Stimulated activated CD8-positive, alpha-beta memory T cell treated with anti-CD3 and anti-CD28 coated beads, Interleukin-4, amount 100 ng/mL, for 4 hours (primary cell): ENCODE data around the gene SBK2.

ENCODE experiments used
- DNase-seq, 2 donors: peaks; one replicate each; pipeline ENCODE4 v3.0.0-alpha.2; 2020; ENCODE audit warnings: low read depth in 2 of 2, low spot score in 1 of 2

The SBK2 gene

DNA sequence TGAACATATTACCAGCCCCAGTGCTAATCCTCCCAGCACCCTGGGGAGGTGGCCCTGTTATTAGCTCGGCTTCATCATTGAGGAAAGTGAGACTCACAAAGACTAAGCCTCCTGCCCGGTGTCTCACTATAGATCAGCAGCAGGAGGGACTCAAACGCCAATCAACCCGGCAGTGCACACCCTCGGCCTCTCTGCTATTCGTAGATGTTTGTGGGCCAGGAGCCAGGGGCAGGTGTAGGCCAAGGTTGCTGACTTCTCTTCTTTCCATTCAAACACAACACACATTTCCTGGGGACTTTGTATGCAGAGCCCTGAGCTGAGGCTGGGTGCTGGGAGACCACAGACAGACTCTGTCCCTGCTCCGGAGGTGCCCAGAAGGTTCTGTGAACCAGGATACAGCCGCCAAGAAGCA is 17.8 kb upstream of the SBK2 start:
- DNase-seq, result no peak

GRCh38 chr19:55554302-55554701 is 17.4 kb upstream of the SBK2 start:
- no peak for DNase-seq

- no peak for DNase-seq
These were observed 16.6 kb upstream of the SBK2 start for GRCh38 chr19:55553217-55554182.

DNA sequence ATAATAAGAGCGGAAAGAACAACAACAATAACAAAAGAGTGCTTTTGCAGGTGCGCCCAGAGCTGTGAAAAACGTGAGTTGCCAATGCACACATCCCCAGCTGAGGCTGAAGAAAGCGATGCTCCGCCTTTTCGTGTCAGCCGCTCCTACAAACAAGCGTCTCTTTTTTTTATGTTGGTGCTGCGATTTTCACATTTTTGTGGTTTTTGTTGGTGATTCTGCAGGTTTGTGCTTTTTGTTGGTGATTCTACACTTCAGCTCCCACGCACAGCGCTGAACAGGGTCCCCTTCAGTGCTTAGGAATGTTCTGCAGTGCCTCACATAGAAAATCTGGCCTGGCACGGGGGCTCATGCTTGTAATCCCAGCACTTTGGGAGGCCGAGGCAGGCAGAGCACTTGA is 15.7 kb upstream of the SBK2 start:
- DNase-seq, result no peak

DNA sequence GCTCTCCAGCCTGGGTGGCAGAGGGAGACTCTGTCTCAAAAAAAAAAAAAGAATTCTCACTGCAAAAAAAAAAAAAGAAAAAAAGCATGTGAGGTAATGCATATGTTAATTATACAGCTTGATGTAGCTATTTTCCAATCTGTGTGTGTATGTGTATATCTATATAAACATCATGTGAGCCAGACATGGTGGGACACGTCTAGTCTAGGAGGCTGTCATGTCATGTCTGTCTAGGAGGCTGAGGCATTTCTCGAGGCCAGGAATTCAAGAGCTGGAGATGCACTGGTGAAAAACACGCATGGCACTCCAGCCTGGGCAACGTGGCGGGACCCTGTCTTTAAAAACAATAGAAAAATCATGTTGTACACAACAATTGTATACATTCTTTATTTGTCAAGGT is 15.3 kb upstream of the SBK2 start:
- no peak for DNase-seq

GRCh38 chr19:55550321-55550650 is 13.4 kb upstream of the SBK2 start:
- DNase-seq, result no peak

GRCh38 chr19:55549500-55550320 is 12.8 kb upstream of the SBK2 start:
- DNase-seq, result no peak

- DNase-seq, result no peak
These were observed 10.1 kb upstream of the SBK2 start for GRCh38 chr19:55546822-55547614.

DNA sequence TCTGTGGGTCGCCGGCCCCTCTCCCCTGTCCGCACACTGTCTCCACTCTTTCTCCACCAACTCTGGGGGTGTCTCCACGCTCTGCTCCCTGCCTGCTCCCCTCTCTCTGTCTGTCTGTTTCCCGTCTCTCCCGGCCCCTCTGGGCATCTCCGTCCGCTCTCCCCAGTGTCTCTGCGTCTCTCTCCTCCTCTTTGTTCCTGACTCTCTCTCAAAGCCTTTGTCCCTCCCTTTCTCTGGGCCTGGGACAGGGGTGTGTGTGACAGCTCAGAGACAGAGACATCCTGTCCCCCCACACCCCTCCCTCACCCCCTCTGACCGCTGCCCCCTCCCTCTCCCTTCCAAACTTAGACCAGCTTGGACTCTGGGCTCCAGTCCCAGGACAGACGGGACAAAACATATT is 9.1 kb upstream of the SBK2 start:
- no peak for DNase-seq

DNA sequence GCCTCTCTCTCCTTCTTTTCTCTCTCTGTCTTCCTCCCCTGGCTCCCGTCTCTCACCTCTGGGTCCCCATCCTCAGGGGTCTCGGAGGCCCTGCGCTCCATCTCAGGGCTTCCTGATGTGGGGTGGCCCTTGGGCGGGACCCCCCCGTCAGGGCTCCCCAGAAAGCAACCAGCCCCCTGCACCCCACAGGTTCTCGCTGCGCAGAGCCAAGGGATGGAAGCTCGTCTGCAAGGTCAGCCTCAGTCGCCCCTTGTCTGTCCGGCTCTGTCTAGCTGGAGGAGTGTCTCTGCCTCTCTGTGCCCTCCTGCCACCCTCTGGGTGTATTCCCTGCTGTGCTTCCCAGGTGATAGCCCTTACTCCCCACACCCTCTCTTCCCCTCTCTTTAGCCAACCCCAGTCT is 8.5 kb upstream of the SBK2 start, which contains the start of gene SBK3:
TSS of gene SBK3 (minus strand) at position 101 of the 400 bp plus-strand sequence. CDS start at position 101, 0 bp downstream.
- no peak for DNase-seq

GRCh38 chr19:55544776-55545439 is 8.0 kb upstream of the SBK2 start:
- DNase-seq, result no peak

DNA sequence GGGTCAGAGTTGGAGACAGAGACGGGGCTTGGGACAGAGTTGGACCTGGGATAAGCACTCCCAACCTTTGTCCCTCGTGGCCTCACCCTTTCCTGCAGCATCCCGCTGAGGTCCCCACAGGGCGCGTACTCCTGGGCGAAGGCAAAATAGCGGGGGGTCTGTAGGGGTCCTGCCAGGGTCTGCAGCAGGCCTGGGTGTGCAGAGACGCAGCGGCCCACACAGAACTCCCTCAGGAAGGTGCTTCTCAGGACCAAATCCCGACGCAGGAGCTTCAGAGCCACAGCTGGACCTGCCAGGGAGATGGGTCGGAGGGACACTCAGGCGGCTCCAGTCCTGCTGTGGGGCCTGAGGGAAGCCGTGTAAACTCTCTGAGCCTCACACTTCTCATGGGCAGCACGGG is 7.1 kb upstream of the SBK2 start:
- no peak for DNase-seq

GRCh38 chr19:55543567-55543966 is 6.6 kb upstream of the SBK2 start:
- no peak for DNase-seq

- DNase-seq, result no peak
These were observed 5.4 kb upstream of the SBK2 start for GRCh38 chr19:55542292-55542855.

DNA sequence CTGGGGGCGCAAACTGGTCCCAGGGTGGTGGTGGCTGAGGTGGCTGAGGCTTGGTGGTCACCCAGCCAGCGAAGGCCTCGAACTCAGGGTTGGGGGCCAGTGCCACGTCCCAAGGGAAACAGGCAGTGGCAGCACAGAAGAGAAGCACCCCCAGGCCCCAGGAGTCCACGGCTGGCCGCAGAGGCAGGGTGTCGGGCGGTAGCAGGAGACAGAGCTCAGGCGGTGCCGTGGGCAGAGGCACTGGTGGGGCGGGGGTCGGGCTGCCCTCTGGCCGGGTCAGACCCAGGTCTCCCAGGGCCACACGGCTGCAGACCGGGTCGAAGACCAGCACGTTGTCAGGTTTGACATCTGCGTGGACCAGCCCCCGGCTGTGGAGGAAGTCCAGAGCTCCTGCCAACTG is 4.2 kb upstream of the SBK2 start:
- no peak for DNase-seq

GRCh38 chr19:55540619-55541018 is 3.7 kb upstream of the SBK2 start:
- no peak for DNase-seq

GRCh38 chr19:55539090-55539984 is 2.4 kb upstream of the SBK2 start:
- no peak for DNase-seq

GRCh38 chr19:55538132-55538531 is 1.2 kb upstream of the SBK2 start:
- no peak for DNase-seq

DNA sequence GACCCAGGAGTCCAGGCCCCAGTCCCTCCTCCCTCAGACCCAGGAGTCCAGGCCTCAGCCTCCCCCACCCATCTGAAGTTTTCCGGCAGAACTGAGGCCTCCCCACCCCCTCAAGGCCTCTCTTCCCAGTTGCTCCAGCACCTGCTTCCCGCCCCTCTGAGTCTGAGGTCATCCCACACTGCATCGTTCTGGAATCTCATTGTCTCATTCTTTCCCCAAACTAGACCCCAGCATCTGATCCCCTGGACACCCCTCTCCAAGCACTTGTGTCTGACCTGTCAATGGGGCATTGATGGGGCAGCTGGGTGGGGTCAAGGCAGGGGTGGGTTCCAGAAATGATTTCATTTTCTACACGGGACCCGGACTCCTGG is 793 bp upstream of the SBK2 start:
- no peak for DNase-seq

DNA sequence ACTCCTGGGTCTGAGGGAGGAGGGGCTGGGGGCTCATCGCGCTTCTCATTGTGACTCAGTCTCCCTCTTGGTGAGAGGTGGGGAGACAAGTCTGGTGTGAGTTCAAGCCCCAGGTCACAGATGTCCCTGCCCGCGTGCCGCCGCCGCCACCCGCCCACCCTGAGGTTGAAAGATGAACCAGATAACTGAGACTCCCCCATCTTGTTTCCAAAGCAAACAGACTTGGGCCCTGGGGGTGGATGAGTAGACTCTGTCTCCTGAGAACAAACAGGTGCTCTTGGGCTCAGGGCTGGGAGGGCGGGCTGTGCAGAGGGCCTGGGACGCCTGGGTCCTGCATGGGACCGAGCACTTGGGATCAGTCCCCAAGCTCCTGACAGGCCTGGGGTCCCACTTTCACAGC is 567 bp downstream of the SBK2 start:
- DNase-seq, result no peak
